GM18873 (cell line): ENCODE measurements around the gene BRF1.

Experiments used
- ATAC-seq: cut with Tn5 transposase; IDR thresholded peaks from one replicate; pipeline ENCODE4 v1.9.1; 2021; ENCODE audit warnings: mild to moderate bottlenecking, moderate library complexity, moderate number of reproducible peaks; ENCODE audit not compliant: unreplicated experiment, low FRiP score

Gene BRF1

GRCh38 chr14:105272623-105273022 lies 28.2 kb downstream of the BRF1 start:
- no peak for ATAC-seq

GRCh38 chr14:105271224-105271890 lies 29.4 kb downstream of the BRF1 start:
- no peak for ATAC-seq

GRCh38 chr14:105269405-105269804 lies 31.4 kb downstream of the BRF1 start:
- ATAC-seq = no peak

GRCh38 chr14:105268736-105269354 lies 32.0 kb downstream of the BRF1 start:
- ATAC-seq = no peak

- ATAC-seq = no peak
Measured at GRCh38 chr14:105267820-105268548, 32.8 kb downstream of the BRF1 start.

GRCh38 chr14:105261781-105262180 lies 39.0 kb downstream of the BRF1 start:
- ATAC-seq = no peak

GRCh38 chr14:105260959-105261358 lies 39.8 kb downstream of the BRF1 start:
- ATAC-seq = no peak

- ATAC-seq = no peak
Measured at GRCh38 chr14:105258846-105259245, 42.0 kb downstream of the BRF1 start.

GRCh38 chr14:105257464-105257863 lies 43.3 kb downstream of the BRF1 start:
- no peak for ATAC-seq

- no peak for ATAC-seq
Measured at GRCh38 chr14:105256292-105256960, 44.4 kb downstream of the BRF1 start.

GRCh38 chr14:105255021-105255507 lies 45.7 kb downstream of the BRF1 start:
- ATAC-seq = no peak

- ATAC-seq = no peak
Measured at GRCh38 chr14:105253329-105253682, 47.5 kb downstream of the BRF1 start.

- ATAC-seq = no peak
Measured at GRCh38 chr14:105252552-105253328, 48.1 kb downstream of the BRF1 start.

GRCh38 chr14:105251920-105252319 lies 48.9 kb downstream of the BRF1 start:
- no peak for ATAC-seq

- ATAC-seq = no peak
Measured at GRCh38 chr14:105250986-105251385, 49.8 kb downstream of the BRF1 start.

- no peak for ATAC-seq
Measured at GRCh38 chr14:105250008-105250366, 50.8 kb downstream of the BRF1 start.

GRCh38 chr14:105249182-105250007 lies 51.4 kb downstream of the BRF1 start:
- no peak for ATAC-seq

GRCh38 chr14:105248368-105249181 lies 52.2 kb downstream of the BRF1 start, which contains the start of gene BTBD6:
Gene BTBD6 (plus strand): TSS chr14:105248533. CDS start chr14:105248712, 179 bp downstream.
- peak; percentile 53 for ATAC-seq
